ENCODE results near the gene MUC15. TPM values are rescaled to one million over a fixed set of nuclear protein-coding genes. Genes with fewer than 3 reads are reported as not detected.
"Not testable (repeated sequence)": the region's sequence is repeated elsewhere in the genome, so short reads cannot be mapped to it uniquely, and the experiment has no call there.

The MUC15 gene
- total RNA-seq, 1 donor from 2014 or later = 8.3 TPM

DNA sequence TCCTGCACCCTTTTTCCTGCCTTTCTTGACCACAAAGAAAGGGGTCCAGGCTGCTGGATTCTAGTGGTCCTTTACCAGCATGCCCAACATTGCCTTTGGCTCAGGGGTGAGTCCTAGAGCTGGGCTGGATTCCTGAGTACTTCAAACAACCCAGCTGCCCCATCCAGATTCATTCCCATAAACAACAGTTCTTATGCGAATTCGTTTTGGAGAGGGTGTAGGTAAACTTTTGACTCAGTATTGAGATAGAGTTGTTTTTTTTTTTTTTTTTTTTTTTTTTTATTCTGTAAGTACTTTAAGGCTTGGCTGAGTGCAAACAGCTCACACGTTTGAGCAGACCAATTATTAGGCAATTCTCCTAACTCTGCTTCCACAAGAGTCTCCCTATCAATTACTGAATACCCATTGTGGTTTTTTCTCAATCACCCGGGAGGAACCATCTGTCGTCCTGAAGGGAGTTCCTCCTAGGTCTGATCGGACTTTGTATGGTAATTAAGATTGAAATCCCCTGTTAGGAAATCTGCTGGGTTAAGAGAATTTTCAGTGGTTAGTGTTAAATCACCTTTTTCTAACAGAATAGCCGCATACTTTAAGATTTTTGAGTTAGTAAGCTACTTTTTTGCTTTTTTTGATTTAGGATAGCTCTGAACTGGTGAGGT is 23.3 kb upstream of the MUC15 start:
- DNase-seq (ENCODE audit: extremely low spot score in 2 of 2); H3K27me3 ChIP-seq; intact Hi-C loops (cut with DNase I); H3K4me1 ChIP-seq; H3K9me3 ChIP-seq; H3K27ac ChIP-seq; H3K36me3 ChIP-seq; H3K4me3 ChIP-seq: not testable (repeated sequence)

DNA sequence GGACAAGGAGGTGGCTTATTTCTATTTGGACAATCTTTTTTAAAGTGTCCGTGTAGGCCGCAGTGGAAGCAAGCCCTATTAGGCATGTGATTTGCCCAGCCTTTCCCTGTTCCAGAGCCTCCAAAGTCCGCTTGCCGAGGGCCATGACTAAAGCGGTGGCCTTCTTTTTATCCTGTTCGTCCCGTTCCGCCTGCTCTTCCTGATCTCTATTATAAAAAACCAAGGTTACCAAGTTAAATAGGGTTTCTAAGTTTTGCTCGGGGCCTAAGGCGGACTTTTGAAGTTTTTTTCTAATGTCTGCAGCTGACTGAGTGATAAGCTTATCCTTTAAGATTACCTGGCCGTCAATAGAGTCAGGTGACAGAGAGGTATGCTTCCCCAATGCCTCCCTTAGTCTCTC is 21.6 kb upstream of the MUC15 start:
- Histone ChIP-seq H3K4me1 (no peaks in the 10 kb centered on the region), H3K36me3 (no peaks in the 10 kb centered on the region), H3K4me3 (no peak overlapping the region), H3K9me3 (no peaks in the 10 kb centered on the region), H3K27me3 (no peaks in the 10 kb centered on the region), H3K27ac (no peak overlapping the region)
- TF ChIP-seq CTCF (IDR thresholded peaks at IDR 0.05) (no peak), POLR2AphosphoS5 (IDR thresholded peaks at IDR 0.05; ENCODE audit: insufficient read depth in 1 of 2, low read depth in 1 of 2) (no peak), POLR2A (IDR thresholded peaks at IDR 0.05) (no peak)
- intact Hi-C loops (cut with DNase I) = no loop called here
- no peak for DNase-seq (ENCODE audit: extremely low spot score in 2 of 2)

DNA sequence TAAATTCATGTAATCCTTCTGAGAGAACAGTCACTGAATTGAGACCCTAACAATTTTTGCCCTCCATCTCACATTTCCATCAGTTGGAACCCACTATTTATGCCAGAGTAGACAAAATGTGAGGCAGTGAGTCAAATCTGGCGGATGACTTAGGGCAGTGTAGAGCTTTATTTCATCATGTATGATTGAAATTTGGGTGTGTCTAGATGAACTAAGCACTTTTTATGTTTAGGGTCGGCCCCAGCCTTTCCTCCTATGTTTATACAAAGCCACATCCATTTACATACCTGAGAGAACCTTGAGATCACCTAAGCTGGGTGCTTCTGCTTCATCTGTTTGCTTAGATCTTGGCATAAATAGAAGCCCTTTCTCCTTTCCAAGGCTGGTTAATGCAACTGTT is 15.0 kb upstream of the MUC15 start:
- Histone ChIP-seq H3K27me3 (no peaks in the 10 kb centered on the region), H3K36me3 (no peaks in the 10 kb centered on the region), H3K4me1 (no peaks in the 10 kb centered on the region), H3K9me3 (no peaks in the 10 kb centered on the region), H3K27ac (no peak overlapping the region), H3K4me3 (no peak overlapping the region)
- DNase-seq (ENCODE audit: extremely low spot score in 2 of 2) = no peak
- intact Hi-C loops (cut with DNase I) = no loop called here
- TF ChIP-seq CTCF (IDR thresholded peaks at IDR 0.05) (no peak), POLR2AphosphoS5 (IDR thresholded peaks at IDR 0.05; ENCODE audit: insufficient read depth in 1 of 2, low read depth in 1 of 2) (peak in 1 of 2 donors; percentile 7)

GRCh38 chr11:26584818-26585217 is 12.8 kb upstream of the MUC15 start:
- Histone ChIP-seq H3K36me3 (no peaks in the 10 kb centered on the region), H3K9me3 (no peaks in the 10 kb centered on the region), H3K4me3 (no peak overlapping the region), H3K27me3 (no peaks in the 10 kb centered on the region), H3K27ac (no peak overlapping the region), H3K4me1 (no peaks in the 10 kb centered on the region)
- intact Hi-C loops (cut with DNase I) = no loop called here
- no peak for DNase-seq (ENCODE audit: extremely low spot score in 2 of 2)
- no peak for TF ChIP-seq CTCF (IDR thresholded peaks at IDR 0.05)
- TF ChIP-seq POLR2AphosphoS5 (IDR thresholded peaks at IDR 0.05; ENCODE audit: insufficient read depth in 1 of 2, low read depth in 1 of 2) = peak in 1 of 2 donors; percentile 22

DNA sequence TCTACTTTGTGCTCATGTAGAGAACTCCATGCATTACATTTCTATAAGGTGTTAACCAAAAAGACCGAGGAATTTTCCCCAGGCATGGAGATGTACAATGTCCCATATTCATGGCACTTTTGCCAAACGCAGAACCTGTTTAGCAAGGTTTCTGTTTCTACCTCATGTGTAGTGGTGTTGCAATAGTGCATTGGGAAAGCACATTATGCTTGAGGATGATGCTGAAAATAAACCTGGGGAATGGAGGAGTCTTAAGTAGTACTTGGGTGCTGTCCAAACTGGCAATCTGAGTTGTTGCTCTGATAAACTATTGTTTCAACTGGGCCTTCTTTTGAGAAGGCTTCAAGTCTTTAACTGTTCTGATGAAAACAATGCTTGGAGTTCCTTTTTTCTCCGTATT is 11.5 kb upstream of the MUC15 start:
- no peaks in the 10 kb centered on the region for H3K9me3 ChIP-seq
- DNase-seq (ENCODE audit: extremely low spot score in 2 of 2) = no peak
- H3K4me1 ChIP-seq = no peaks in the 10 kb centered on the region
- intact Hi-C loops (cut with DNase I) = no loop called here
- TF ChIP-seq CTCF (IDR thresholded peaks at IDR 0.05) (no peak), POLR2AphosphoS5 (IDR thresholded peaks at IDR 0.05; ENCODE audit: insufficient read depth in 1 of 2, low read depth in 1 of 2) (peak in 1 of 2 donors; percentile 92), POLR2A (IDR thresholded peaks at IDR 0.05) (no peak)
- H3K36me3 ChIP-seq = no peaks in the 10 kb centered on the region
- no peaks in the 10 kb centered on the region for H3K27me3 ChIP-seq
- no peak overlapping the region for H3K27ac ChIP-seq
- no peak overlapping the region for H3K4me3 ChIP-seq

All from vagina (tissue), 2 donors.